OCI-LY3 (cell line): Measurements from ENCODE around the gene SLC39A13.

Source experiments
- EZH2phosphoT487 ChIP-seq: fragments of 200-600 bp; shearing (Covaris generic); IDR thresholded peaks from 2 replicates; pipeline ENCODE4 v1.6.1; 2018; ENCODE audit warnings: antibody characterized with exemption, mixed run types, low read depth
- TF ChIP-seq, protein P1 (sequence below): fragments of 200-600, 300-600 bp; sonication (generic); IDR thresholded peaks from 2 replicates; pipeline ENCODE4 v1.5.1; 2014; ENCODE audit warnings: antibody characterized with exemption, low read length, low read depth

DNA sequence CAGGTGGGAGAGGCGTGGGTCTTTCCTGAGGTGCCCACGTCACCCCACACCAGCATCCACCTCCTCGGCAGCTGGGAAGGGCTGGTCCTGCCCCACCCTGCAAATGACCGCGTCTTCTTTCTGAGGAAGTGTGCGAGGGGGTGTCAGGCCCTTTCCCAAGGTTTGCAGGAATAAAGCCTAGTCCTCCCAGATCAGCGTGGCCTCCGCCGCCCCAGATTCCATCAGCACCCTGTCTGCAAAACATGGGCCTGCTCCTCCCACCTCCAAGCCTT, 14.4 kb upstream of the SLC39A13 start:
- TF ChIP-seq, protein P1, sequence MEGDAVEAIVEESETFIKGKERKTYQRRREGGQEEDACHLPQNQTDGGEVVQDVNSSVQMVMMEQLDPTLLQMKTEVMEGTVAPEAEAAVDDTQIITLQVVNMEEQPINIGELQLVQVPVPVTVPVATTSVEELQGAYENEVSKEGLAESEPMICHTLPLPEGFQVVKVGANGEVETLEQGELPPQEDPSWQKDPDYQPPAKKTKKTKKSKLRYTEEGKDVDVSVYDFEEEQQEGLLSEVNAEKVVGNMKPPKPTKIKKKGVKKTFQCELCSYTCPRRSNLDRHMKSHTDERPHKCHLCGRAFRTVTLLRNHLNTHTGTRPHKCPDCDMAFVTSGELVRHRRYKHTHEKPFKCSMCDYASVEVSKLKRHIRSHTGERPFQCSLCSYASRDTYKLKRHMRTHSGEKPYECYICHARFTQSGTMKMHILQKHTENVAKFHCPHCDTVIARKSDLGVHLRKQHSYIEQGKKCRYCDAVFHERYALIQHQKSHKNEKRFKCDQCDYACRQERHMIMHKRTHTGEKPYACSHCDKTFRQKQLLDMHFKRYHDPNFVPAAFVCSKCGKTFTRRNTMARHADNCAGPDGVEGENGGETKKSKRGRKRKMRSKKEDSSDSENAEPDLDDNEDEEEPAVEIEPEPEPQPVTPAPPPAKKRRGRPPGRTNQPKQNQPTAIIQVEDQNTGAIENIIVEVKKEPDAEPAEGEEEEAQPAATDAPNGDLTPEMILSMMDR, result no peak
- no peak for TF ChIP-seq EZH2phosphoT487
